ENCODE data around the gene WHRN.
A peak's percentile ranks its signal among the peaks of the same experiment; 100 is the strongest.

Gene WHRN

DNA sequence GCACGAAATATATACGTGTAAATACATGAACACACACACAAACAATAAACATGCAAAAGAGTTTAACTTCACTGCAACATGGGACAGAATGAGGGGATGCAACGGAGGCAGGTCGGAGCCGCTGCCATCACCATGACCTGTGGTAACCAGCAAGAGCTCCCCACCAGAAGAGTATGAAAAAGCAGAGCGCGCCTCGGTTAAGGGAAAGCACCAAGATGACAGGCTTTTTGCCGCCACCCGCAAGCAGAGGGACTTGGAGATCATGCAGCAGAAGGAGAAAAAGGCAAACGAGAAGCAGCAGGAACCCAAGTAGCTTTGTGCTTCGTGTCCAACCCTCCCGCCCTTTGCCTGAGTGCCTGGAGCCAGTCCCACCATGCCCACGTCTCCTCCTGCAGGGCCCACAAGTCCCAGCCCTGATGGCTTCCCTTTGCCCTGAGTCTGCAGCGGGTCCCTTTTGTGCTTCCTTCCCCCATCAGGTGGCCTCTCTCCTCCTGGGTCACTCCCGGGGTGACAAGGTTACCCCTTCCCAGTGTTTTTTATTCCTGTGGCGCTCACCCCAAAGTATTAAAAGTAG, 13.8 kb downstream of the WHRN start:
- DNase-seq = no peak

DNA sequence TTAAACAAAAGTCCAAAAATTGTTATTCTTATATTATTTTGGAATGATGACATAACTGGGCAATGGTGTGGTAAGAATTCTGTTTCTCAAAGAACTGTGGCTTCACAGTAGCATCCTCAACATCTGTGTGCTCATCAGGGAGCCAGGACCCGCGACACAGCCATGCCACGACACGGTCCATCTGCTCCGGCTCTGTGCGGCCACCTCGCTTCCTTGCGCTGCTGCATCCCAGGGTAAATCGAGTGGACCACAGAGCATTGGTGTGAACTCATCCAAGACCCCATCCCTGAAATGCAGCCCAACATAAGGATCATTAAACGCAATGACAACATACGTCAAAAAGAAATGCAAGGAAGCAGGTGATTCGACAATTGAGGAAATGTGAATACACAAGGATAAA, 15.3 kb downstream of the WHRN start:
- DNase-seq = no peak

DNA sequence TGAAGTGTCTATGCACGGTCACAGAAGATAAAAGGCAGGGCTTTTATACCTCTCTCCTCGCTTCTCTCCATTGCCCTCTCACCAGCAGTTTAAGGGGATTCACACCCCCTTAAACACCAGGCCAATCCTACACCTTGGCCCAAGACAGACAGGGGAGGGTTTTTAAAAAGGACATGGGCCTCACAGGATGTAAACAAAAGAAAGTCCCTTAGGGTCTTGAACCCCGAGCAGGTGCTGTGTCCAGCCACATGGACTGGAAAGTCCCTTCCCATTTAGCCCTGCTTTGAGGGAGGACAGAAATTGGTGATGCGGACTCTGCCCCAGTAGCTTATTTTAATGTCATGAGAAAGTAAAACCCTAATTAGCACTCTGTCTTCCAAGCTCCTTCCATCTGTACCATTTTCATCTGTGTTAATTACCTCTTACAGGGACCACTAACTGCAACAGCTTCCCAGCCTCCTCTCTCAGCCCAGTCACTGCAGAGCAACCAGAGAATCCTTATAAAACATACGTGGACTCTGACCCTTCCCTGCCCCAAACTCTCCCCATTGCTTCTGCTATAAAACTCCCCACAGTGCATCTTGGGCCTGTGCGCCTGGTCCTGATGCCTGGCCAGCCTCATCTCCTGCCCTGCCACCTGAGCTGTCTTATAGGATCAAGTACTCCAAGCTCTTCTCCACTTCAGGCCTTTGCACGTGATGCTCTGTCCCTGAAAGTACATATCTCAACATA, 16.7 kb downstream of the WHRN start:
- no peak for DNase-seq

DNA sequence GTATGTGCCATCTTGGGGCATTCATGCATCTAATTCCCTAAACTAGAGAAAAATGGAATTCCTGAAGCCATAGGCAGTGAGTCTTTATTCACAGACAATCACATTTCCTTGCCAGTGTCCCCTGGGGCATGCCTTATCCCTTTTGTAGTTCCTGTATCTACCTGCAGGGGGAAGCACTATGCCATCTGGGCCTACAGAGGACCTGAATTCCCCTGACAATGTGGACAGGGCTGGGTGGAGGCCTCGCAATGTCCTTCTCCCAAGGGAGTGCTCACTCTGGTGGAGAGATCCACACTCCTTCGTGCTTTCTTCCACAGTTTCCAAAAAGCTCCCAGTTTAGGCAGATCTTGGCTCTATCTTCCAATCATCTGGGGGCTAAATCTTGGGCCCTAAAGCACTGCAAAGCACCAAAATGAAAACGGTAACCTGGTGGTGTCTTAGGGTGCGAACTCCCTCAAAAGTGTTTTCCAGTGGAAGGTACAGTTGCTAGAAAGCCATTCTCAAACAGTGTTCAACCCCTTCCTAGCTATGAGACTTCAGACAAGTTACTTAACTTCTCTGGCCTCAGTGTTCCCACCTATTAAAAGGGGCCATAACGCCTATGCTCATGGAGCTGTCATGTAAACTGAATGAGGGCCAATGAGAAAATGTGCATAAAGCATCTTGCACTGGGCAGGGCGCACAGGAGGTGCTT, 17.5 kb downstream of the WHRN start:
- DNase-seq = peak; percentile 56

DNA sequence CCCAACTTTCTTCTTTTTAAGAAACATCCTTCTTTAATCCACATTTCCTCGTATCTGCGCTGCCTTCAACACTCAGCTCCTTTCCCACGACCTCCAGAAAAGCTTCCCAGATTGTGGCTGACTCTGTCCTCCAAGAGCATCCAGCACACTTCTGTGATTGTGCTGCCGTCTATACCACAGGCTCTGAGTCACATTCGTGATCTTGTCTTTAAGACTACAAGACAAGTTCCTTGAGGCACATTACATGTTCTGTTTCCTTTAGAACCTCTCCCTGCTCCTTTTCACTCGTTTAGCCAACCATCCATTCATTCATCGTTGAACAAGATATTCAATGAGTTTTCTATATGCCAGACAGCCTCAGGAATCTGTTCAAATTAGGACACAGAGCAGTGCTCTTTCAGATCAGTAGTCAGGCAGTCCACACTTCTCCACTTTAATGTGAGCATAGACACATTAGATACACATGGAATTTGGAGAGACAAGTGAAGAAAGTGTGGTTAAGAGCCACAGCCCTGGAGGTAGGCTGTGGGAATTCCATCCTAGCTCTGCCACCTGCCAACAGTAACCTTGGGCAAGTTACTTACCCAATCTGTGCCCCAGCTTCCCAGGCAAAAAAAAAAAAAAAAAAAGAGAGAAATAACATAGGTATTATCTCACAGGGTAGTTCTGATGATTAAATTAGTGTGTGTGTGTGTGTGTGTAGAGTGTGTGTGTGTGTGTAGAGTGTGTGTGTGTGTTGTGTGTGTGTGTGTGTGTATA, 18.9 kb downstream of the WHRN start:
- no peak for DNase-seq

DNA sequence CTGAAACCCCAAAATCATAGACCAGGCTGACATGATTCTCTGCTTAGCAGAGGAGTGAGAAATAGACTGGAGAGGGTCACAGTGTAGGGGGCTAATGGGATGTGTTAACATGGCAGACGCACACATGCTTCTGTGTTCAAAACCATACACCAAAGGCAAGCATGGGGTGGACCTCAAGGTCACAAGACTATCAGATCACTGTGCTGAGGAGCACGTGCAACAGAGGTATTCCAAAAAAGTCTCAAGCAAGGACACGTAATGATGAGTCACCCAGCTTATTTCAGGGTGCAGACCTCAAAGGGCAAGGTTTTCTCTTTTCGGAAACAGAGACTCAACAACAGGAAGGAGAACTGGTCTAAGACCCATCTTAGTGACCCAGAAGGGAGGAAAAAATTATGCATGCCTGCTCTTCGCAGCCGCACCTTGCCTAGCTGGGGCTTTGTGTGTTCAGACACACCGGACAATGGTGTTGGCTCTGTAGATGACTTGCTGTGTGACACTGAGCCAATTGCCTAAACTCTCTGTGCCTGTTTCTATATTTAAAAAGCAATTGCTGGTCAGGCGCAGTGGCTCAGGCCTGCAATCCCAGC, 20.3 kb downstream of the WHRN start:
- DNase-seq = peak; percentile 44

DNA sequence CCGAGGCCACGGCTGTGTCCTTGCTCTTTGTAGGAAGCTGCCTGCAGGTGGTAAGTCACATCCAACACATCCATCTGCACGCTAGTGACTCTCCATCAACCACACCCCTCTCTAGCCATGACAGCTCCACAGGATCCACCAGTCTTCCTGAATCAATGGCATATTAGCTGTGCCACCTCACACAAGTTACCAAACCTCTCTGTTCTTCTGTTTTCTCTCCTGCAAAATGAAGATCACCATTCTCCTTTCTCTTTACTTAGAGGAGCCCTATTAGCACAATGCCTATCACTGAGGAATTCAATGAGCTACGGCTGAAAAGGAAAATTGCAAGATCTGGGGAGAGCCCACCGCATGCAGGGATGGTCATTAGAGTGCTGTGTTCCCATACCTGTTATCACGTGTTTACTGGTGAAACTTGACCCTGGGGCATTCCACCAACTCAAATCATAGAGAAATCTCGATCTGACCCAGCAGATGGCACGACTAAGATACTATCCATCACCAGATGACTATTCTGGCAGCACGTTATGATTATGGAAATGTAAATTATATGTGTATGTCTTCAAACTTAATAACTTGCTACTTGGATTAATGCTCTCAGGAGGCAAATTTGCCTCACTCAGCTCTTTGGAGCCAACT, 20.9 kb downstream of the WHRN start:
- DNase-seq = no peak

DNA sequence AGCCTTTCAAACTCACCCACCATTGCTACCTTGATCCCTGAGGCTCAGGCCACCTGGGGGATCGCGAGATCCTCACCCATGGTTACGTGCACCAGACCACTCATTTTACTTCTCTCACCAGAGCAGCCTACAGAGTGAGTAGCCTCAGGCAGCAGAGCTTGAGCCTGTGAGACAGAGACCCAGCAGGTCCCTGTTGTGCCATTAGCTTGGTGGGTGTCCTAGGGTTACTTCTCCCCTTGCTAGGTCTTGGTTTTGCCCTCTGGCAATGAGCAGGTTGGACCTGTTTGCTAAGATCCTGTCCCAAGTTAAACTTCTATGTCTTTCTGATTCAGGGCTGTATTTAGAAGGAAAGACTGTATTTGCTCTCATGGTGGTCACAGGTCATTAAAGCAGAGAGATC, 21.8 kb downstream of the WHRN start:
- no peak for DNase-seq

DNA sequence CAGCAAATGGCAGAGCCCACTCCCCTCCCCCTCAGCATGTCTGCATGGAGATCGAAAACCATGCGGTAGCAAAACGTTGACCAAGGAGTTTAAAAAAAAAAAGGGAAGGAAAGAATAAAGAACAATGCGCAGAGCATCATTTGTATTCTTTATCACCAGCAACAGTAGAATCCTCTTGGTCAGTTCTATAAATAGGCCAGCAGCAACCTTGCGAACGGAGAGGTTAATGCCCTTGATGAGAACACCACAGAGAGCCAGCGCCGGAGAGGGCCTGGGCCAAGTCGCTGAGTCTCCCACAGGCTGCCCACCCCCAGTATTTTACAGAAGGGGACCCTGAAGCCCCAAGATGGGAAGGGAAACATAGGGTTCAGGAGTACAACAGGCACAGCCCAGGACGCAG, 22.7 kb downstream of the WHRN start:
- no peak for DNase-seq

DNA sequence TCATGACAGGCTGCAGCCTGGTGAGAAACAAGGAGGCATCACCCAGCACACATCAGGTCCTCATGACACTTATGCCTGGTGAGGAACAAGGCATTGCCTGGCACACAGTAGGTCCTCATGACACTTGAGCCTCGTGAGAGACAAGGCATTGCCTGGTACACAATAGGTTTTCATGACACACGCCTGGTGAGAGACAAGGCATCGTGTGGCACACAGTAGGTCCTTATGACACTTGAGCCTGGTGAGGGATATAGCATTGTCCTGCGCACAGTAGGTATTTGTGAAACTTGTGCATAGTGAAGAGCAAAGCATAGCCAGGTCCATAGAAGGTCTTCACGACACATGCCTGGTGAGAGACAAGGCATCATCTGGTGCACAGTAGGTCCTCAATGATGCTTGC, 23.5 kb downstream of the WHRN start:
- DNase-seq = no peak

DNA sequence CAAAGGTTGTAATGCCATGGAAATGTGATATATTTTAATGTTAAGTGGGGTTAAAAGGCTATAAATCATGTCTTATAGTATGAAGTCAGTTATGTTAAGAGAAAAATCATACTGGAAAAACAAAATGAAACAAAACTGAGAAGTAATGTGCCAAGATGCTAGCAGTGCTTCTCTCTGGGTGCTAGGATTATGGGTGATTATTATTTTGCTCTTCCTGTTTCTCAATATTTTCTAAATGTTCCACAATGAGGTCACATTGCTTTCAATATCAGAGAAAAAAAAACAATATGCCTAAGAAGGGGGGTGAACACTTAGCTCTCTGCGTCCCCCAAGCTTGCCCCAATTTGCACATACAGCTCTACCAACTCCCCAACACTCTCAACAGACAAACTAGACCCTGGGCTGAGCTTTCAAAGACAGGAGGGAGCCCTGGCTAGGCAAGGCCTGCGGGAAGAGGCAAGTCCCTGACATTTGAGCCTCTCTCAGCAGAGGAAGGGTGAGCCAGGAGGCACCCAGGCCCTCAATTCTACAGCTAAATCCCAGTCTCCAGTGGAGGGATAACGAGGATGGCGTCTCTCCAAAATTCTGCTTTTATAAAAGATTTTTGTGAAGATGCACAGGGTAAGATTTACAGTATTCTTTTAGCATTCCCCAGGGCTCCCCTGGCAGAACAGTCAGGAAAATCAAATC, 24.4 kb downstream of the WHRN start:
- no peak for DNase-seq

DNA sequence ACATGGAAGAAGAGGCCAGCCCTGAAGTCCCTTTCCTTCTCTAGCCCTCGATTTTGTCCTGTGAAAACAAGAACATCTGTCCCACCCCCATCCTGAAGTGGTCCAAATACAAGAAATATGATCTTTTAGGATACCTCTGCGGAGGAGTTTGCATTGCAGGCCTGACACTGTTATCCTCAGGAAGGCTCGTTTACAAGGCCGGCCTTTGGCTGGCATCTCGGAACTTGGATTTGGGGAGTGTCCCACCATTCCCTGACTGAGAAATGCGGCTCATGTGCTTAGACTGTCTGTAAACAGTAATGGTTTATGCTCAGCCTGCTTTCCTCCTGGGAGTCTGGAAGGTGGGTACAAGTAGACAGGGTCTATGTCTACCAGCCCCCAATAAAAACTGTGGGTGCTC, 26.4 kb downstream of the WHRN start:
- DNase-seq = no peak

DNA sequence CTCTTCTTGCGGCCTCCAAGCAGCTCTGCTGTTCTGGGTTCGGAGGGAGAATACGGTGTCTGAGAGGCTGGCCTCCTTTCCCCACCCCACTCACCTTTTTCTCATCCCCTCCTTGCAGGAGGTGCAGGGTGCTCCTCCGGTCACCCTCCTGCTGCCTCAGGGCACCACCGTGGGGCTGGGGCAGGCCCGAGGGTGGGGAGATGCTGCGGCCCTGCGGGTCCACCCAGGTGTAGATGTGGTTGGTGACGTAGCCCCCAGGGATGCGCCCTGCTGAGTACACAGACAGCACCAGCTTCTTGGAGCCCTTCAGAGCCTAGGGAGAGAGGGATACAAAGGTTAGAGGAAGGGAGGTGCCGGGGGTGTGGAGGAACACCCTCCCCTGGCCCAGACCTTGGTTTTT, 26.8 kb downstream of the WHRN start:
- no peak for DNase-seq

DNA sequence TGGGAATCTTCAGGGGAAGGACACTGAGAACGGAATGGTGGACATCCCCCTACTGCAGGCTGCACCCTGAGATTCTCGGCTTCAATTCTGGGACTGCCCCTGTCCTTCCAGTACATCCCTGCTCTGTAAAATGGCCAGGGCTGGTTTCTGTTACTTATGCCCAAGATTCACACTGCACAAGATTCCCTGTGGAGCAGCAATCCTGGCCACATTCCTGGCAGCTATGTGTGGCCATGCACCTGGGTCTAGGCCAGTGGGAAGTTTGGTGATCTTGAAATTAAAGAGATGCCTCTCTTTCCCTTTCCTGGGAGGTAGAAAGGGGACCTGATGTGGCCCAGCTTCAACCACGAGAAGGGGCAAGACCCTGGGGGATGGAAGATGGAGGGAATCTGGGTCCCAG, 27.6 kb downstream of the WHRN start:
- no peak for DNase-seq

DNA sequence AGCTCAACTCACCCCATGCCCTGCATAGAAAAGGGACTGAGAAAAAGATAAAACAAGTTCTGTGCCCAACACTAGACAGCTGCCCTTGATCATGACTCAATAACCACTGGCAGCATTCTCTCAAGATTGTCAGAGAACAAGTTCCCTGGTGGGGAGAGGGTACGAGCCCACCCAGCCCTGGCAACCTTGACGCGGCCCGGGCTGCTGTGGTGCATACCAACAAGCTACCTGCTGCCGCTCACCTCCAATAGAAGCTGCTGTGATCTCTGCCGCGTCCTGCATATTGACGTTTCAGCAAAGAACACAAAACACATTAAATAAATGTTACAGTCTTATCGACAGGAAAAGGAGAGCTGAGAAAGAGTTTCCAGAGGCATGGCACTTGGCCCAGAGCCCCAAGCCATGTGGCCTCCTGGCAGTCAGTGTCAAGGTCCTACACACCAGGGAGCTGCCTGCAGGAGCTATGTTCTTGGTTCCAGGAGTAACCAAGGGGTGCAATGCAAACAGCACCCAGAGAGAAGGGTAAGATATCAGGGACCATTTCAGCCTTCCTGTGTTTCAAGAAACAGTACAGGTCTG, 28.3 kb downstream of the WHRN start:
- no peak for DNase-seq

DNA sequence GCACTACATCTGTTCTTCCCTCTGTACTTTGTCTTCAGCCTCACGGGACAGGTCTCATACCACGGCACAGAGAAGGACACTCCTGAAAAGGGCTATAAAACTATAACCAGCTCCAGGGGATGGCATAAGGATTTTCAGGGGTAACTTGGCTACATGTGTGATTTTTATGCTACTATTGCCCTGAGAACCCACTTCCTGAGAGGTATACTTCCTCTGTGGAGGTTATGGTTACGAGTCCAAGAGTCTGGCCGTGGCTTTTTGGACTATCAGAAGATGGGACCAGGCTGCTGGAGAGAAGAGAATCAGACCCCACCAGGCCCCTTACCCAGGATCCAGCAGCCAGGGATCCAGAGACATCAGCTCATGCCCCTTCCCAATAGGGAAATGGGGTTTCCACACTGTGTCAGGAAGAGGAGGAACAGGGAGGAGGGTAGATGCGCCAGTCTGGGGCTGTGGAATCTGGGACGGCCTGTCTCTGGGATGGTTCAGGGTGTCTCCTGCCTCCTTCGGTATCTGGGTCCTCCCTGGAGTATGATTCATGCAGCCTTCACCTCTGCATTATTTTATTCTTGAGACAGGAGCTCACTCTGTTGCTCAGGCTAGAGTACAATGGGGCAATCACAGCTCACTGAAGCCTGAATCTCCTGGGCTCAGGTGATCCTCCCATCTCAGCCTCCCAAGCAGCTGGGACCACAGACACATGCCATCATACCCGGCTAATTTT, 29.7 kb downstream of the WHRN start:
- DNase-seq = no peak

DNA sequence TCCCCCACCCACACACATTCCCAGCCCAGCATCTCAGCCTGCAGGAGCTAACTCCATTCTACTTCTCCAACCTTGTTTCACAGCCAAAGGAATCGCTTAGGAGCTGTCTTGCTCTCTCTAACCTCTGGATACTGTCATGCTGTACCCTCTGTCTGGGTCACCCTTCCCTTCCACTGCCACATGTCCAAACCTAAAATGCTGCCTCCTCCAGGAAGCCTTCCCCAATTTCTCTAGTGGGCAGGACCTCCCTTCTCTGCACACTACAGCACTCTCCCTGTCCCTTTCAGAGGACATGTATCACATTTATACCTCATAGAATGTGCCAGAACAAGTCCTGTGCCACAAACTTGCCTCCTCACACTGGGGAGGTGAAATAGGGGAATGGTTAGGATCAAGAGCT, 30.8 kb downstream of the WHRN start:
- DNase-seq = no peak

DNA sequence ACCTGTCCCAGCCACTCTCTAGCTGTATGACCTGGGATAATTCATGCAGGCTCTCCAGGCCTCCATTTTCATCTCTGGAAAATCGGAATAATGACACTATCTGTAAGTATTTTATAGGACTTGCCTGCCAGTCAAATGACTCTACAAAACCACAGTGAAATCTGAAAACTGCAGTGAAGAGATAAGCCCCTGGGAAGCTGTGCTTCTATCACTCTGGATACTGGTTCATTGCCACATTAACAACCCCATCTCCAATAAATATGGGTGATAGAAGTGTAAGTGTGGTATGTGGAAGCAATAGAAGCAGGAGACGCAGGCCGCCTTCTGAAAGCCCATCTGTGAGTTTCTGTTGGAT, 31.8 kb downstream of the WHRN start:
- DNase-seq = no peak

DNA sequence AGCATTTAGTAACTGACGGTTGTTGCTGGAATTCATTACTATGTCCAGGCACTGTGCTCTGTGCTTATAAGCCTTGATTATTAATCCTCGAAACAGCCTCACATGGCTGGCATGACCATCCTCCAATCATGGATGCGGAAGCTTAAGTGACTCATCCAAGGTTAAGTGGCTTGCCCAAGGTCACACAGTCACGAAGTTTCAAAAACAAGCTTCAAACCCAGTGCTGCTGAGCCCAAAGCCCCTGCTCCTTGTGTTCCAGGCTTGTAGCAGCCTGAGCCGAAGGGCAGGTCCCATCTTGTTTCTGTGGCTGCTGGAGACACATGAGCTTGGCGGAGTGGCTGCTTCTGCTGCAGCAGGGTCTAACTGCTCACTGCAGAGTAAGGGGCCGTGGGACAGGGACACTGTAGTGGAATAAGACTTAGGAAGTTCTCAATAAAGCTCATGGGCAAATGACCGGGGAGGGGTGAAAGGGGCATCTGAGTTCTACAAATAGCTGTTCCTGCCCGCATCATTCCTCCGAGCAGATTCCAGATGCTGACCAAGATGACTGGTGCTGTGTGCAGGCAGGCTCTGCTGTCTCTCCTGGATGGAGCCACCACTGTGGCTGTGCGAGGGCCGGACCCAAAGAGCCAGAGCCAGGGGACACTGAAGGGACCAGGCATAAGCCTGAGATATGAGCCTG, 32.4 kb downstream of the WHRN start:
- DNase-seq = no peak

DNA sequence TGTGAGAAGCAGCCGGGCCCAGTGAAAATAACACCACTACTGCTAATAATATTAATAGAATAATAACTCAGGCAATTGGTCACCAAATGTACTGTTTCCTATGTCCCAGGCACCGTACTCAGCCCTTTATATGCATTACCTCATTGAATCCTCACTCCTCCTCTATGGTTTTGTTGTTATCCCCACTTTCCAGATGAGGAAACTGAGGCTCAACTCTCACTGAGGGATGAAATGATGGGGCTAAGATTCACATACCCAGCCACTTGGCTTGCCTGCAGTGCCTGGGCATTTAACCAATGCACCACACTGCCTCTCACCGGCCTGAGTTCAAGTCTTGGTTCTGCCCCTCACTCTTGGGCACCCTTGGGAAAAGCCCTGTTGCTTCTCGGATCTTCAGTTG, 34.1 kb downstream of the WHRN start:
- no peak for DNase-seq

DNA sequence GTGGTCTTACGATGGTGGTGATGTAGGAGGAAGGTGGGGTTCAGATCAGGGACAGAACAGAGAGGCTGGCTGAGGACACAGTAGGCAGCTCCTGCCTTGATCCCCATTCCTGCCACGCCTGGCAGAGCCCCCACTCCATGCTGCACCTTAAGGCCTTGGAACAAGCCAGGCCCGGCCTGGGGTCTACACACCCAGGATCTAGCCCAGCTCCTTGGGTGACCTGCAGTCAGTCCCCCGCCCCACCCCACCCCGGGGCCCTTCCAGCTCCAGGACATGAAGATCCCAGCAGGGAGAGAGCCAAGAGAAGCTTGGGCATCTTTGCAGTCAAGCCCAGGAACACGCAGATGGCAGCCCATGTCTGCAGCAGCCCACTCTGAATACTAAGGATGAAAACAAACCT, 34.7 kb downstream of the WHRN start:
- no peak for DNase-seq
